Raji (cell line): ENCODE data around the gene KCNIP3.

ENCODE experiments used
- POLR2A ChIP-seq: IDR thresholded peaks from 2 replicates; pipeline ENCODE4 v1.6.1; 2011; ENCODE audit warnings: low read depth, low read length, control low read depth; ENCODE audit not compliant: insufficient read depth

KCNIP3 gene

GRCh38 chr2:95313296-95314131 is 16.4 kb downstream of the KCNIP3 start:
- TF ChIP-seq POLR2A: no peak

GRCh38 chr2:95314598-95314963 is 17.4 kb downstream of the KCNIP3 start:
- no peak for TF ChIP-seq POLR2A

GRCh38 chr2:95314964-95315611 is 17.9 kb downstream of the KCNIP3 start:
- TF ChIP-seq POLR2A: no peak

GRCh38 chr2:95315801-95316411 is 18.8 kb downstream of the KCNIP3 start:
- TF ChIP-seq POLR2A: no peak

- TF ChIP-seq POLR2A: no peak
Measured at GRCh38 chr2:95316466-95317122, 19.4 kb downstream of the KCNIP3 start.

- no peak for TF ChIP-seq POLR2A
Measured at GRCh38 chr2:95317123-95317500, 20.0 kb downstream of the KCNIP3 start.

- no peak for TF ChIP-seq POLR2A
Measured at GRCh38 chr2:95317665-95318425, 20.7 kb downstream of the KCNIP3 start.

- no peak for TF ChIP-seq POLR2A
Measured at GRCh38 chr2:95318431-95319220, 21.5 kb downstream of the KCNIP3 start.

- no peak for TF ChIP-seq POLR2A
Measured at GRCh38 chr2:95319481-95320343, 22.6 kb downstream of the KCNIP3 start.

GRCh38 chr2:95320344-95320712 is 23.2 kb downstream of the KCNIP3 start:
- TF ChIP-seq POLR2A: no peak

GRCh38 chr2:95320986-95321767 is 24.0 kb downstream of the KCNIP3 start:
- no peak for TF ChIP-seq POLR2A

- TF ChIP-seq POLR2A: no peak
Measured at GRCh38 chr2:95323347-95324155, 26.4 kb downstream of the KCNIP3 start.
